ENCODE results near the gene LRRC40.
"Not testable (repeated sequence)": the region's sequence is repeated elsewhere in the genome, so short reads cannot be mapped to it uniquely, and the experiment has no call there.

The LRRC40 gene

GRCh38 chr1:70190180-70190579 lies 15.2 kb downstream of the LRRC40 start:
- no peaks in the 10 kb centered on the region for H3K36me3 ChIP-seq
- TF ChIP-seq, protein P1, sequence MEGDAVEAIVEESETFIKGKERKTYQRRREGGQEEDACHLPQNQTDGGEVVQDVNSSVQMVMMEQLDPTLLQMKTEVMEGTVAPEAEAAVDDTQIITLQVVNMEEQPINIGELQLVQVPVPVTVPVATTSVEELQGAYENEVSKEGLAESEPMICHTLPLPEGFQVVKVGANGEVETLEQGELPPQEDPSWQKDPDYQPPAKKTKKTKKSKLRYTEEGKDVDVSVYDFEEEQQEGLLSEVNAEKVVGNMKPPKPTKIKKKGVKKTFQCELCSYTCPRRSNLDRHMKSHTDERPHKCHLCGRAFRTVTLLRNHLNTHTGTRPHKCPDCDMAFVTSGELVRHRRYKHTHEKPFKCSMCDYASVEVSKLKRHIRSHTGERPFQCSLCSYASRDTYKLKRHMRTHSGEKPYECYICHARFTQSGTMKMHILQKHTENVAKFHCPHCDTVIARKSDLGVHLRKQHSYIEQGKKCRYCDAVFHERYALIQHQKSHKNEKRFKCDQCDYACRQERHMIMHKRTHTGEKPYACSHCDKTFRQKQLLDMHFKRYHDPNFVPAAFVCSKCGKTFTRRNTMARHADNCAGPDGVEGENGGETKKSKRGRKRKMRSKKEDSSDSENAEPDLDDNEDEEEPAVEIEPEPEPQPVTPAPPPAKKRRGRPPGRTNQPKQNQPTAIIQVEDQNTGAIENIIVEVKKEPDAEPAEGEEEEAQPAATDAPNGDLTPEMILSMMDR (IDR thresholded peaks at IDR 0.05), result no peak
- no peaks in the 10 kb centered on the region for H3K9me3 ChIP-seq
- H3K27me3 ChIP-seq, result no peaks in the 10 kb centered on the region
- H3K4me3 ChIP-seq (ENCODE audit: low read depth in 1 of 2, low read length in 1 of 2), result no peak overlapping the region
- no peaks in the 10 kb centered on the region for H3K4me1 ChIP-seq (ENCODE audit: control insufficient read depth in 1 of 2, insufficient read depth in 1 of 2, low read depth in 1 of 2, low read length in 1 of 2)
- no peak overlapping the region for H3K27ac ChIP-seq

- TF ChIP-seq, protein P1 (IDR thresholded peaks at IDR 0.05), result no peak
- Histone ChIP-seq H3K36me3 (peaks cover 5% of the 10 kb centered on the region), H3K4me3 (ENCODE audit: low read depth in 1 of 2, low read length in 1 of 2) (no peak overlapping the region)
These were observed 16.9 kb downstream of the LRRC40 start for GRCh38 chr1:70188522-70188921.

DNA sequence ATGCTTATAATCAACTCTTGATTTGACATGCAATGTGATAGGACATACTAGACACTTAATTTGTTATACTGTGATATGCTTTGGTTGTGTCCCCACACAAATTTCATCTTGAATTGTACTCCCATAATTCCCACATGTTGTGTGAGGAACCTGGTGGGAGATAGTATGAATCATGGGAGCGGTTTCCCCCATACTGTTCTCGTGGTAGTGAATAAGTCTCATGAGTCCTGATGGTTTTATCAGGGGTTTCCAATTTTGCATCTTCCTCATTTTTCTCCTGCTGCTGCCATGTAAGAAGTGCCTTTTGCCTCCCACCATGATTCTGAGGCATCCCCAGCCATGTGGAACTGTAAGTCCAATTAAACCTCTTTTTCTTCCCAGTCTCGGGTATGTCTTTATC lies 20.2 kb downstream of the LRRC40 start:
- not testable (repeated sequence) for H3K27ac ChIP-seq; H3K4me1 ChIP-seq (ENCODE audit: control insufficient read depth in 1 of 2, insufficient read depth in 1 of 2, low read depth in 1 of 2, low read length in 1 of 2); H3K27me3 ChIP-seq; H3K4me3 ChIP-seq (ENCODE audit: low read depth in 1 of 2, low read length in 1 of 2); H3K9me3 ChIP-seq; H3K36me3 ChIP-seq

More at GRCh38 chr1:70188522-70188921, 16.9 kb downstream of the LRRC40 start:
- Histone ChIP-seq H3K27ac (no peak overlapping the region), H3K4me1 (ENCODE audit: control insufficient read depth in 1 of 2, insufficient read depth in 1 of 2, low read depth in 1 of 2, low read length in 1 of 2) (no peaks in the 10 kb centered on the region), H3K27me3 (no peaks in the 10 kb centered on the region), H3K9me3 (no peaks in the 10 kb centered on the region)

DNA sequence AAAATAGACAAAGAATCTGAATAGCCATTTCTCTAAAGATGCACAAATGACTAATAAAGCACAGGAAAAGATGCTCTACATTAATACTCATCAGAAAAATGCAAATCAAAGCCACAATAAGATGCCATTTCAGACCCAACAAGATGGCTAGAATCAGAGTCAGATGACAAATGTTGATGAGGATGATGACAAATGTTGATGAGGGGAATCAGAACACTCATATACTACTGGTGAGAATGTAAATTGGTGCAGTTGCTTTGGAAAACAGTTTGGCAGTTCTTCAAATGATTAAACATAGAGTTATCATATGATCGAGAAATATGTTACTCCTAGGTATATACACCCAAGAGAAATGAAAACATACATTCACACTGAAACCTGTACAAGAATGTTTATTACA lies 33.9 kb downstream of the LRRC40 start:
- Histone ChIP-seq H3K9me3 (no peaks in the 10 kb centered on the region), H3K27me3 (no peaks in the 10 kb centered on the region), H3K4me3 (ENCODE audit: low read depth in 1 of 2, low read length in 1 of 2) (no peak overlapping the region), H3K27ac (no peak overlapping the region), H3K36me3 (peaks cover 4% of the 10 kb centered on the region), H3K4me1 (ENCODE audit: control insufficient read depth in 1 of 2, insufficient read depth in 1 of 2, low read depth in 1 of 2, low read length in 1 of 2) (no peaks in the 10 kb centered on the region)
- TF ChIP-seq, protein P1 (IDR thresholded peaks at IDR 0.05), result no peak

- H3K27me3 ChIP-seq, result no peaks in the 10 kb centered on the region
These were observed 36.1 kb downstream of the LRRC40 start for GRCh38 chr1:70169018-70169839.

DNA sequence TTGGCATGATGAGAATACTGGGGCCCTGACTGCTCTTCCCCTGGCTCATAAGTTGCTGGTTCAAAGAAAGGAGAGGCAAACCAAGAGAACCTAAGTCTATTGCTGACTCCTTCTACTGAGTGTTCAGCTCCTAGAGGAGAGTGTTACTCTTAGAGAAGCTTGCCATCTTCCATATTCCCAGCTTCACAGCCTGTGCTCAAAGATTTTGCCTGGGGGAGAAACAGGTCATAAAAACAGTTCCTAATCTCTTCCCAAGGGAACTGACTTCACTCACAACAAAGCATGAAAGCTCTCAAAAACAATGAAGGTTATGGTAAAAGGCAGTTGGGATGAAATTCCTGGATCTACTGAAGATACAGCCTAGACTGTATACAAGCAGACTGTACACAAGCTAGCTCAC lies 37.1 kb downstream of the LRRC40 start:
- H3K4me1 ChIP-seq (ENCODE audit: control insufficient read depth in 1 of 2, insufficient read depth in 1 of 2, low read depth in 1 of 2, low read length in 1 of 2), result no peaks in the 10 kb centered on the region
- TF ChIP-seq, protein P1 (IDR thresholded peaks at IDR 0.05), result no peak
- no peaks in the 10 kb centered on the region for H3K36me3 ChIP-seq
- H3K27ac ChIP-seq, result no peak overlapping the region
- H3K9me3 ChIP-seq, result no peaks in the 10 kb centered on the region
- H3K4me3 ChIP-seq (ENCODE audit: low read depth in 1 of 2, low read length in 1 of 2), result no peak overlapping the region
- no peaks in the 10 kb centered on the region for H3K27me3 ChIP-seq

More at GRCh38 chr1:70169018-70169839, 36.1 kb downstream of the LRRC40 start:
- Histone ChIP-seq H3K4me3 (ENCODE audit: low read depth in 1 of 2, low read length in 1 of 2) (no peak overlapping the region), H3K36me3 (no peaks in the 10 kb centered on the region), H3K27ac (no peak overlapping the region), H3K9me3 (no peaks in the 10 kb centered on the region), H3K4me1 (ENCODE audit: control insufficient read depth in 1 of 2, insufficient read depth in 1 of 2, low read depth in 1 of 2, low read length in 1 of 2) (no peaks in the 10 kb centered on the region)
- TF ChIP-seq, protein P1 (IDR thresholded peaks at IDR 0.05), result no peak

Measured in neutrophil (primary cell).